Measurements from ENCODE around the gene SAMHD1. TPM values are rescaled to one million over a fixed set of nuclear protein-coding genes. Genes with fewer than 3 reads are reported as not detected.
"Not testable (repeated sequence)": the region's sequence is repeated elsewhere in the genome, so short reads cannot be mapped to it uniquely, and the experiment has no call there.

SAMHD1 gene
- 24.6 TPM for polyA plus RNA-seq (ENCODE audit: insufficient read length)

- peak; percentile 91 for DNase-seq (ENCODE audit: low read depth)
Observed at GRCh38 chr20:36951198-36951978, at the start of gene SAMHD1. TSS of gene SAMHD1 (minus strand) at chr20:36951708. CDS start at chr20:36951643, 65 bp downstream.

GRCh38 chr20:37000171-37000570 lies 48.7 kb upstream of the SAMHD1 start:
- DNase-seq (ENCODE audit: low read depth): not testable (repeated sequence)

GRCh38 chr20:36998652-36999051 lies 47.1 kb upstream of the SAMHD1 start:
- DNase-seq (ENCODE audit: low read depth): no peak

GRCh38 chr20:36997121-36997520 lies 45.6 kb upstream of the SAMHD1 start:
- no peak for DNase-seq (ENCODE audit: low read depth)

- not testable (repeated sequence) for DNase-seq (ENCODE audit: low read depth)
Observed at GRCh38 chr20:36994221-36994620, 42.7 kb upstream of the SAMHD1 start.

GRCh38 chr20:36992802-36993334 lies 41.4 kb upstream of the SAMHD1 start:
- DNase-seq (ENCODE audit: low read depth): no peak

- DNase-seq (ENCODE audit: low read depth): no peak
Observed at GRCh38 chr20:36991703-36992102, 40.2 kb upstream of the SAMHD1 start.

GRCh38 chr20:36989797-36990196 lies 38.3 kb upstream of the SAMHD1 start:
- no peak for DNase-seq (ENCODE audit: low read depth)

GRCh38 chr20:36988494-36988966 lies 37.0 kb upstream of the SAMHD1 start:
- no peak for DNase-seq (ENCODE audit: low read depth)

GRCh38 chr20:36984257-36984638 lies 32.7 kb upstream of the SAMHD1 start:
- DNase-seq (ENCODE audit: low read depth): no peak

- no peak for DNase-seq (ENCODE audit: low read depth)
Observed at GRCh38 chr20:36975099-36975818, 23.8 kb upstream of the SAMHD1 start.

- DNase-seq (ENCODE audit: low read depth): no peak
Observed at GRCh38 chr20:36974660-36975059, 23.2 kb upstream of the SAMHD1 start.

- no peak for DNase-seq (ENCODE audit: low read depth)
Observed at GRCh38 chr20:36971103-36971502, 19.6 kb upstream of the SAMHD1 start.

GRCh38 chr20:36969478-36970186 lies 18.1 kb upstream of the SAMHD1 start:
- no peak for DNase-seq (ENCODE audit: low read depth)

GRCh38 chr20:36969051-36969450 lies 17.5 kb upstream of the SAMHD1 start:
- no peak for DNase-seq (ENCODE audit: low read depth)

GRCh38 chr20:36967636-36968035 lies 16.1 kb upstream of the SAMHD1 start:
- no peak for DNase-seq (ENCODE audit: low read depth)

- DNase-seq (ENCODE audit: low read depth): not testable (repeated sequence)
Observed at GRCh38 chr20:36966965-36967364, 15.5 kb upstream of the SAMHD1 start.

GRCh38 chr20:36962354-36962941 lies 10.9 kb upstream of the SAMHD1 start:
- DNase-seq (ENCODE audit: low read depth): not testable (repeated sequence)

GRCh38 chr20:36959242-36959641 lies 7.7 kb upstream of the SAMHD1 start:
- DNase-seq (ENCODE audit: low read depth): no peak

- DNase-seq (ENCODE audit: low read depth): no peak
Observed at GRCh38 chr20:36957875-36958667, 6.6 kb upstream of the SAMHD1 start.

- no peak for DNase-seq (ENCODE audit: low read depth)
Observed at GRCh38 chr20:36956674-36957073, 5.2 kb upstream of the SAMHD1 start.
